Stimulated activated CD4-positive, alpha-beta T cell treated with anti-CD3 and anti-CD28 coated beads, Interleukin-12 subunit alpha, Interleukin-12 subunit beta, amount 100 ng/mL, for 48 hours (primary cell): ENCODE results near the gene TSC22D2.
"Not testable (repeated sequence)": the region's sequence is repeated elsewhere in the genome, so short reads cannot be mapped to it uniquely, and the experiment has no call there.

Experiments used
- DNase-seq, 3 donors: peaks; one replicate each; pipeline ENCODE4 v3.0.0-alpha.2; 2020; ENCODE audit warnings: low read depth in 2 of 3, low spot score in 1 of 3

TSC22D2 gene

GRCh38 chr3:150446470-150446977 is 38.4 kb downstream of the TSC22D2 start:
- no peak for DNase-seq

GRCh38 chr3:150447084-150447483 is 39.0 kb downstream of the TSC22D2 start:
- DNase-seq = no peak

GRCh38 chr3:150447631-150448465 is 39.8 kb downstream of the TSC22D2 start:
- DNase-seq = no peak

- no peak for DNase-seq
Observed at GRCh38 chr3:150449169-150449721, 41.1 kb downstream of the TSC22D2 start.

GRCh38 chr3:150450916-150451315 is 42.8 kb downstream of the TSC22D2 start:
- no peak for DNase-seq

GRCh38 chr3:150451329-150452048 is 43.4 kb downstream of the TSC22D2 start:
- no peak for DNase-seq

GRCh38 chr3:150453353-150453752 is 45.3 kb downstream of the TSC22D2 start:
- no peak for DNase-seq

- no peak for DNase-seq
Observed at GRCh38 chr3:150454085-150454484, 46.0 kb downstream of the TSC22D2 start.

- DNase-seq = no peak
Observed at GRCh38 chr3:150454622-150455021, 46.5 kb downstream of the TSC22D2 start.

- no peak for DNase-seq
Observed at GRCh38 chr3:150455341-150455740, 47.2 kb downstream of the TSC22D2 start.

GRCh38 chr3:150458001-150458400 is 49.9 kb downstream of the TSC22D2 start:
- DNase-seq = no peak

- DNase-seq = no peak
Observed at GRCh38 chr3:150460484-150460883, 52.4 kb downstream of the TSC22D2 start.

GRCh38 chr3:150461399-150461798 is 53.3 kb downstream of the TSC22D2 start:
- no peak for DNase-seq

- DNase-seq = no peak
Observed at GRCh38 chr3:150462108-150462507, 54.0 kb downstream of the TSC22D2 start.

GRCh38 chr3:150464684-150465083 is 56.6 kb downstream of the TSC22D2 start:
- no peak for DNase-seq

- DNase-seq = no peak
Observed at GRCh38 chr3:150467381-150467780, 59.3 kb downstream of the TSC22D2 start.

- no peak for DNase-seq
Observed at GRCh38 chr3:150469031-150469930, 61.2 kb downstream of the TSC22D2 start.

GRCh38 chr3:150469931-150470740 is 62.0 kb downstream of the TSC22D2 start:
- no peak for DNase-seq

GRCh38 chr3:150472421-150472820 is 64.3 kb downstream of the TSC22D2 start:
- DNase-seq = no peak

GRCh38 chr3:150473161-150473560 is 65.1 kb downstream of the TSC22D2 start:
- DNase-seq = not testable (repeated sequence)
